HepG2 (cell line): ENCODE results near the gene TMPRSS15.

Experiments
- ADNP ChIP-seq: sonication (generic); formaldehyde crosslinking; IDR thresholded peaks from 2 replicates; pipeline ENCODE4 v1.4.0; 2020; ENCODE audit warnings: missing genetic modification reagents
- AGO1 ChIP-seq: fragments of 200-400 bp; formaldehyde crosslinking; IDR thresholded peaks from 2 replicates; pipeline ENCODE4 v1.6.1; 2017; ENCODE audit warnings: mild to moderate bottlenecking, low read depth, low read length, moderate library complexity; ENCODE audit not compliant: poor library complexity, severe bottlenecking
- CBX5 ChIP-seq: sonication (generic); formaldehyde crosslinking; IDR thresholded peaks from 2 replicates; pipeline ENCODE4 v1.4.0; 2020; ENCODE audit warnings: missing genetic modification reagents, borderline replicate concordance
- CTCF ChIP-seq: sonication (generic); formaldehyde crosslinking; IDR thresholded peaks from 2 replicates; pipeline ENCODE4 v1.5.0; 2020; ENCODE audit warnings: mild to moderate bottlenecking, missing genetic modification reagents, moderate library complexity
- EZH2 ChIP-seq: conservative IDR thresholded peaks from 2 replicates; pipeline ENCODE4 v1.6.1; 2012; ENCODE audit warnings: mild to moderate bottlenecking, low read depth, low read length, moderate library complexity
- IKZF1 ChIP-seq: fragments of 450-650 bp; IDR thresholded peaks from 2 replicates; pipeline ENCODE4 v1.7.1; 2016
- MXD1 ChIP-seq: sonication (generic); formaldehyde crosslinking; IDR thresholded peaks from 2 replicates; pipeline ENCODE4 v1.4.0; 2020; ENCODE audit warnings: mild to moderate bottlenecking, missing genetic modification reagents
- RNF2 ChIP-seq: fragments of 450-650 bp; conservative IDR thresholded peaks from 2 replicates; pipeline ENCODE4 v1.6.1; 2016; ENCODE audit warnings: low read depth
- SMARCC2 ChIP-seq: fragments of 450-650 bp; IDR thresholded peaks from 2 replicates; pipeline ENCODE4 v1.6.1; 2017; ENCODE audit warnings: antibody characterized with exemption, mild to moderate bottlenecking
- UBTF ChIP-seq: sonication (generic); formaldehyde crosslinking; IDR thresholded peaks from 2 replicates; pipeline ENCODE4 v1.4.0; 2020; ENCODE audit warnings: mild to moderate bottlenecking, missing genetic modification reagents

GRCh38 chr21:18265944-18266343 is 137.6 kb downstream of the TMPRSS15 start:
- TF ChIP-seq SMARCC2 (no peak), CBX5 (CRISPR knock-in tag) (no peak), EZH2 (no peak), IKZF1 (no peak), RNF2 (no peak), ADNP (no peak), MXD1 (CRISPR knock-in tag) (no peak), UBTF (CRISPR knock-in tag) (no peak), AGO1 (no peak), CTCF (CRISPR knock-in tag) (no peak)
